ENCODE data around the gene RNF186. TPM values are rescaled to one million over a fixed set of nuclear protein-coding genes. Genes with fewer than 3 reads are reported as not detected.
"Not testable (repeated sequence)": the region's sequence is repeated elsewhere in the genome, so short reads cannot be mapped to it uniquely, and the experiment has no call there.

RNF186 gene
- total and polyA plus RNA-seq, 12 donors = not detected

- DNase-seq = no peak
- intact Hi-C loops (cut with DNase I) = no loop called here
- no peaks in the 10 kb centered on the region for H3K27me3 ChIP-seq
These were observed 17.3 kb downstream of the RNF186 start for GRCh38 chr1:19797827-19798226.

GRCh38 chr1:19794583-19794982 lies 20.5 kb downstream of the RNF186 start:
- no peak for TF ChIP-seq CTCF (IDR thresholded peaks at IDR 0.05)
- Histone ChIP-seq H3K36me3 (peaks cover 0 to 28% (median 0%) of the 10 kb centered on the region in 9 donors), H3K4me1 (peaks cover 0 to 12% (median 10%) of the 10 kb centered on the region in 9 donors), H3K27me3 (no peaks in the 10 kb centered on the region), H3K27ac (no peak overlapping the region), H3K4me3 (no peak overlapping the region), H3K9me3 (no peaks in the 10 kb centered on the region)
- no peak for ATAC-seq
- no peak for DNase-seq
- 89% methylated on average over 4 of the region's 4 CpGs for WGBS, 2 donors
- intact Hi-C loops (cut with DNase I) = no loop called here

More at GRCh38 chr1:19797827-19798226, 17.3 kb downstream of the RNF186 start:
- Histone ChIP-seq H3K36me3 (peaks cover 0 to 14% (median 0%) of the 10 kb centered on the region in 9 donors), H3K4me3 (no peak overlapping the region), H3K4me1 (peaks cover 0 to 20% (median 15%) of the 10 kb centered on the region in 9 donors), H3K9me3 (no peaks in the 10 kb centered on the region), H3K27ac (no peak overlapping the region)
- no peak for TF ChIP-seq CTCF (IDR thresholded peaks at IDR 0.05)
- 82 to 85% methylated on average over 5 of the region's 5 CpGs for WGBS, 2 donors
- ATAC-seq = no peak

GRCh38 chr1:19793360-19794046 lies 21.6 kb downstream of the RNF186 start:
- Histone ChIP-seq H3K4me3 (no peak overlapping the region), H3K27ac (no peak overlapping the region), H3K4me1 (peaks cover 0 to 2% (median under 1%) of the 10 kb centered on the region in 9 donors), H3K9me3 (no peaks in the 10 kb centered on the region), H3K36me3 (peaks cover 0 to 32% (median 0%) of the 10 kb centered on the region in 9 donors), H3K27me3 (no peaks in the 10 kb centered on the region)
- 80 to 81% methylated on average over 6 of the region's 6 CpGs for WGBS, 2 donors
- DNase-seq = no peak
- TF ChIP-seq CTCF (IDR thresholded peaks at IDR 0.05) = no peak
- intact Hi-C loops (cut with DNase I) = no loop called here
- ATAC-seq = no peak

GRCh38 chr1:19792237-19793002 lies 22.7 kb downstream of the RNF186 start:
- TF ChIP-seq CTCF (IDR thresholded peaks at IDR 0.05) = no peak
- Histone ChIP-seq H3K27ac (no peak overlapping the region), H3K4me1 (no peaks in the 10 kb centered on the region), H3K27me3 (no peaks in the 10 kb centered on the region), H3K9me3 (no peaks in the 10 kb centered on the region), H3K36me3 (peaks cover 0 to 34% (median 0%) of the 10 kb centered on the region in 9 donors), H3K4me3 (no peak overlapping the region)
- 88 to 91% methylated on average over 4 of the region's 4 CpGs for WGBS, 2 donors
- DNase-seq = no peak
- no peak for ATAC-seq
- intact Hi-C loops (cut with DNase I) = no loop called here

GRCh38 chr1:19790061-19790975 lies 24.8 kb downstream of the RNF186 start:
- H3K9me3 ChIP-seq; H3K27ac ChIP-seq; H3K27me3 ChIP-seq; DNase-seq; ATAC-seq; H3K4me3 ChIP-seq; intact Hi-C loops (cut with DNase I); H3K4me1 ChIP-seq: not testable (repeated sequence)
- peaks cover 0 to 51% (median 0%) of the 10 kb centered on the region in 9 donors for H3K36me3 ChIP-seq
- 92 to 95% methylated on average over 9 of the region's 9 CpGs for WGBS, 2 donors

Data from heart right ventricle (tissue), 16 donors.